ENCODE measurements around the gene PEX5.
"Not testable (repeated sequence)": the region's sequence is repeated elsewhere in the genome, so short reads cannot be mapped to it uniquely, and the experiment has no call there.

PEX5 gene

DNA sequence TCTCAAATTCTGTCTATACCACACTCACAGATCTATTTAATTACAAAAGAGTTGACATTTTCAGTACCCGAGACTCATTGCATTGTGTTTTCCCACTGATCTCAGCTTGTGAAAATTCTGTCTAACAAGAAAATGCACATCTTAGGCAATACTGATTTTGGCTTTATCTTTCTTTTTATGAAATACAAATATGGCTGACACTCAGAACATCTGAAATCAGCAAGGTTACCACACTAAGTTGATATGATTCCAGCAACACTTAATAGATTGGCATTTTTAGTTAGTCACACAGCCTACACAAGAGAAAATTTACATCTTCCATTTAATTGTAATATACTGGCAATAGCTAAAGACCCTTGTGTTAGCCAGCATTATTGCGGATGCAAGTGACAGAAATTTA, 40.3 kb downstream of the PEX5 start:
- no peak for DNase-seq (ENCODE audit: low read depth, low spot score)
- TF ChIP-seq, protein P1, sequence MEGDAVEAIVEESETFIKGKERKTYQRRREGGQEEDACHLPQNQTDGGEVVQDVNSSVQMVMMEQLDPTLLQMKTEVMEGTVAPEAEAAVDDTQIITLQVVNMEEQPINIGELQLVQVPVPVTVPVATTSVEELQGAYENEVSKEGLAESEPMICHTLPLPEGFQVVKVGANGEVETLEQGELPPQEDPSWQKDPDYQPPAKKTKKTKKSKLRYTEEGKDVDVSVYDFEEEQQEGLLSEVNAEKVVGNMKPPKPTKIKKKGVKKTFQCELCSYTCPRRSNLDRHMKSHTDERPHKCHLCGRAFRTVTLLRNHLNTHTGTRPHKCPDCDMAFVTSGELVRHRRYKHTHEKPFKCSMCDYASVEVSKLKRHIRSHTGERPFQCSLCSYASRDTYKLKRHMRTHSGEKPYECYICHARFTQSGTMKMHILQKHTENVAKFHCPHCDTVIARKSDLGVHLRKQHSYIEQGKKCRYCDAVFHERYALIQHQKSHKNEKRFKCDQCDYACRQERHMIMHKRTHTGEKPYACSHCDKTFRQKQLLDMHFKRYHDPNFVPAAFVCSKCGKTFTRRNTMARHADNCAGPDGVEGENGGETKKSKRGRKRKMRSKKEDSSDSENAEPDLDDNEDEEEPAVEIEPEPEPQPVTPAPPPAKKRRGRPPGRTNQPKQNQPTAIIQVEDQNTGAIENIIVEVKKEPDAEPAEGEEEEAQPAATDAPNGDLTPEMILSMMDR (IDR thresholded peaks at IDR 0.05; ENCODE audit: insufficient read depth, low read length, missing control alignments): no peak
- ChIA-PET POLR2A (no interaction called here), CTCF (interaction anchor here (0.6 kb wide), 1 partner anchor 10 kb away, joined by 3 read pairs; no protein-coding TSS in a partner anchor)
- no peak overlapping the region for H3K4me3 ChIP-seq (ENCODE audit: low read depth, low read length)

- no peak overlapping the region for H3K4me3 ChIP-seq (ENCODE audit: low read depth, low read length)
- TF ChIP-seq, protein P1 (IDR thresholded peaks at IDR 0.05; ENCODE audit: insufficient read depth, low read length, missing control alignments): no peak
- ChIA-PET CTCF (interaction anchor here (1.0 to 1.2 kb wide), 3 partner anchors 22 to 250 kb away, joined by 3 to 4 read pairs (median 4); no protein-coding TSS in a partner anchor), POLR2A (no interaction called here)
- DNase-seq (ENCODE audit: low read depth, low spot score): peak; percentile 1
These were observed 52.0 kb downstream of the PEX5 start for GRCh38 chr12:7241404-7242005.

- no peak overlapping the region for H3K4me3 ChIP-seq (ENCODE audit: low read depth, low read length)
- ChIA-PET CTCF (interaction anchor here (1.8 kb wide), 1 partner anchor 23 kb away, joined by 6 read pairs; no protein-coding TSS in a partner anchor), POLR2A (no interaction called here)
- DNase-seq (ENCODE audit: low read depth, low spot score): no peak
- TF ChIP-seq, protein P1 (IDR thresholded peaks at IDR 0.05; ENCODE audit: insufficient read depth, low read length, missing control alignments): no peak
These were observed 53.0 kb downstream of the PEX5 start for GRCh38 chr12:7242176-7243101.

DNA sequence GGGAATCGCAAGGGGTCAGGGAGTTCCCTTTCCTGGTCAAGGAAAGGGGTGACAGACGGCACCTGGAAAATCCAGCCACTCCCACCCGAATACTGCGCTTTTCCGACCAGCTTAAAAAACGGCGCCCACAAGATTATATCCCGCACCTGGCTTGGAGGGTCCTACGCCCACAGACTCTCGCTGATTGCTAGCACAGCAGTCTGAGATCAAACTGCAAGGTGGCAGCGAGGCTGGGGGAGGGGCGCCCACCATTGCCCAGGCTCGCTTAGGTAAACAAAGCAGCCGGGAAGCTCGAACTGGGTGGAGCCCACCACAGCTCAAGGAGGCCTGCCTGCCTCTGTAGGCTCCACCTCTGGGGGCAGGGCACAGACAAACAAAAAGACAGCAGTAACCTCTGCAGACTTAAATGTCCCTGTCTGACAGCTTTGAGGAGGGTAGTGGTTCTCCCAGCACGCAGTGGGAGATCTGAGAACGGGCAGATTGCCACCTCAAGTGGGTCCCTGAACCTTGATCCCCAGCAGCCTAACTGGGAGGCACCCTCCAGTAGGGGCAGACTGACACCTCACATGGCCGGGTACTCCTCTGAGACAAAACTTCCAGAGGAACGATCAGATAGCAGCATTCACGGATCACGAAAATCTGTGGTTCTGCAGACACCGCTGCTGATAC, 62.0 kb downstream of the PEX5 start:
- H3K4me3 ChIP-seq (ENCODE audit: low read depth, low read length); DNase-seq (ENCODE audit: low read depth, low spot score); CTCF ChIA-PET; POLR2A ChIA-PET: not testable (repeated sequence)

- H3K4me3 ChIP-seq (ENCODE audit: low read depth, low read length): no peak overlapping the region
- DNase-seq (ENCODE audit: low read depth, low spot score): no peak
- CTCF ChIA-PET: no interaction called here
- POLR2A ChIA-PET: no interaction called here
- TF ChIP-seq, protein P1 (IDR thresholded peaks at IDR 0.05; ENCODE audit: insufficient read depth, low read length, missing control alignments): no peak
These were observed 69.6 kb downstream of the PEX5 start for GRCh38 chr12:7259060-7259459.

Measured in AG04449 (cell line).